ENCODE measurements around the gene NAA25.

- no peak for TF ChIP-seq CTCF (IDR thresholded peaks at IDR 0.05; ENCODE audit: insufficient read depth, low read depth, low read length)
- TF ChIP-seq EZH2 (IDR thresholded peaks at IDR 0.05; ENCODE audit: insufficient read depth, low read length), result no peak
These were observed 43.4 kb upstream of the NAA25 start for GRCh38 chr12:112151766-112152541.
